ENCODE measurements around the gene MED13L. TPM values are rescaled to one million over a fixed set of nuclear protein-coding genes. Genes with fewer than 3 reads are reported as not detected.
A peak's percentile ranks its signal among the peaks of the same experiment; 100 is the strongest.

The MED13L gene
- total and polyA plus RNA-seq, 2 experiments from 2014 or later = 11.7 to 88.7 TPM

DNA sequence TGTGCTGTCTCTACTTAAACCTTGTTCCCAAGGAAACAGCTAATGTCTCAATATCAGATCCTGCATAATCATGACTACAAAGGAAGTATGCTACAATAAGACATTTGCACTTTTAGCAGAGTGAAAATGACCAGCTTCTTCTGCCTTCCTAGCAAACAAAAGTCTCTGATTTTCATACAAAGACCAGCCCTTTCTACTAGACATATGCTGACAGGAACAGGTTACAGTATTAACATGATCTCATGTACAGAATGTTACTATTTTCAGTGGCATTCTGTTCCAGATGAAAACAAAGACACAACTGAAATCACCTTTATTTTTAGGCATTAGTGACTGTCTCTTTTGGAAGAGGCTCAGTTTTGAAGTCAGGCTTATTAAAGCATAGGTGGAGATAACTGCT lies 228.6 kb downstream of the MED13L start:
- in situ Hi-C loops (cut with MboI) = no loop called here
- Histone ChIP-seq H3K4me2 (ENCODE audit: unreplicated experiment) (peak overlapping the region; percentile 44), H3K9ac (peak overlapping the region; percentile 23; the same call in 1 of the 2 replicates), H3K9me2 (ENCODE audit: insufficient read depth) (no peaks in the 10 kb centered on the region), H3F3A (ENCODE audit: insufficient read depth) (peaks cover 25% of the 10 kb centered on the region), H3K4me3 (no peak overlapping the region; the same call in 1 of the 2 replicates), H3K79me2 (ENCODE audit: insufficient read depth) (peaks cover 100% of the 10 kb centered on the region), H3K36me3 (ENCODE audit: low read depth) (no peaks in the 10 kb centered on the region), H2AFZ (no peak overlapping the region), H4K20me1 (ENCODE audit: insufficient read depth) (peaks cover 19% of the 10 kb centered on the region; the same call in 1 of the 2 replicates), H3K9me3 (ENCODE audit: low read depth) (no peaks in the 10 kb centered on the region), H3K4me1 (ENCODE audit: insufficient read depth) (peaks cover 57% of the 10 kb centered on the region), H3K27ac (peak overlapping the region; percentile 41), H3K27me3 (replicated peaks; ENCODE audit: insufficient read depth) (no peaks in the 10 kb centered on the region)
- no peak for TF ChIP-seq EZH2 (IDR thresholded peaks at IDR 0.05; ENCODE audit: insufficient read depth, poor library complexity, severe bottlenecking)
- no peak for TF ChIP-seq EZH2phosphoT487 (IDR thresholded peaks at IDR 0.05; ENCODE audit: insufficient read depth, low read depth)
- peak; percentile 49 for DNase-seq

DNA sequence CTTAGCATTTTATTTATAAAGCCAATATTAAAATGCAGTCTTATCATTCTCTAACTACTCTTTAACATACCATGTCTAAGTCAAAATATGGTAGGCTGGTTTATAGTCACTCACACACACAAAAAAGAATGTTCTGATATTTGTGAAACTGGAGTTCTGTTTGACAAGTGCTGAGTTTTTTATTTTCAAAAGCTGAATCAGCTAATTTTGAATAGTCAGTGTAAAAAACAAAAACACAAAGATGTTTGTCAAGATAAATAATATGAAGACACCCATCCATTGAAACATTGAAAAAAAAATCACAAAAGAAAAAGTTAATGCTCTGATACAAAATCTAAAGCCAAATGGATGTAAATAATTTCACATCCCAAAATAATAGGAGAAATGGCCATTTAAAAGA lies 231.5 kb downstream of the MED13L start:
- Histone ChIP-seq H4K20me1 (ENCODE audit: insufficient read depth) (peaks cover 18% of the 10 kb centered on the region; the same call in 1 of the 2 replicates), H3K79me2 (ENCODE audit: insufficient read depth) (peaks cover 100% of the 10 kb centered on the region), H3K4me3 (no peak overlapping the region), H3K9me3 (ENCODE audit: low read depth) (no peaks in the 10 kb centered on the region), H3K9ac (no peak overlapping the region), H3K36me3 (ENCODE audit: low read depth) (no peaks in the 10 kb centered on the region), H3K4me2 (ENCODE audit: unreplicated experiment) (no peak overlapping the region), H3K9me2 (ENCODE audit: insufficient read depth) (no peaks in the 10 kb centered on the region), H2AFZ (no peak overlapping the region), H3K27me3 (replicated peaks; ENCODE audit: insufficient read depth) (no peaks in the 10 kb centered on the region), H3K4me1 (ENCODE audit: insufficient read depth) (peaks cover 33% of the 10 kb centered on the region), H3F3A (ENCODE audit: insufficient read depth) (peaks cover 8% of the 10 kb centered on the region; the same call in 1 of the 2 replicates), H3K27ac (no peak overlapping the region)
- in situ Hi-C loops (cut with MboI) = no loop called here
- DNase-seq = no peak
- no peak for TF ChIP-seq EZH2 (IDR thresholded peaks at IDR 0.05; ENCODE audit: insufficient read depth, poor library complexity, severe bottlenecking)
- no peak for TF ChIP-seq EZH2phosphoT487 (IDR thresholded peaks at IDR 0.05; ENCODE audit: insufficient read depth, low read depth)

DNA sequence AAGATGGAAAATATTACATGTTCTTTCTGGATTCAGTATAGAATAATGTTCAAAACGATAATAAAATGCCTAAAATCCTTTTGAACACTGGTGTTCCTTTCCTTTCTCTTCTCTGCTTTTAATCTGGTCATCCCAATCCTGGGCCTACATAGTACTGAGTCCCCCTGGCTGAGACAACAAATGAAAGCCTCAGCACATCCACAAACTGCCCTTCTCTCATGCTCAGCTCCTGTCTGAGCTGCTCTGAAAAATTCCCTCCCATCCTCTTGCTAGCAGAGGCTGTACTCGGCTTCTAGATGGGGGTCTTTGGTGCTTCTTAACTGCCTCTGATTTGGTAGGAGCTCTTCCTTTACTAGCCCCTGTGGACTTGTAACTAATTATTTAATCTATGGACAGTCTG lies 232.3 kb downstream of the MED13L start:
- no peak overlapping the region for H3K4me2 ChIP-seq (ENCODE audit: unreplicated experiment)
- DNase-seq = no peak
- H3K9me2 ChIP-seq (ENCODE audit: insufficient read depth) = no peaks in the 10 kb centered on the region
- no peaks in the 10 kb centered on the region for H3K27me3 ChIP-seq (replicated peaks; ENCODE audit: insufficient read depth)
- H3K9ac ChIP-seq = no peak overlapping the region
- H3K4me3 ChIP-seq = no peak overlapping the region
- peaks cover 19% of the 10 kb centered on the region; the same call in 1 of the 2 replicates for H4K20me1 ChIP-seq (ENCODE audit: insufficient read depth)
- H3K9me3 ChIP-seq (ENCODE audit: low read depth) = no peaks in the 10 kb centered on the region
- H3F3A ChIP-seq (ENCODE audit: insufficient read depth) = peaks cover 8% of the 10 kb centered on the region; the same call in 1 of the 2 replicates
- no peak overlapping the region for H2AFZ ChIP-seq
- no peak overlapping the region for H3K27ac ChIP-seq
- peaks cover 100% of the 10 kb centered on the region for H3K79me2 ChIP-seq (ENCODE audit: insufficient read depth)
- H3K36me3 ChIP-seq (ENCODE audit: low read depth) = no peaks in the 10 kb centered on the region
- H3K4me1 ChIP-seq (ENCODE audit: insufficient read depth) = peaks cover 24% of the 10 kb centered on the region
- TF ChIP-seq EZH2phosphoT487 (IDR thresholded peaks at IDR 0.05; ENCODE audit: insufficient read depth, low read depth) (no peak), EZH2 (IDR thresholded peaks at IDR 0.05; ENCODE audit: insufficient read depth, poor library complexity, severe bottlenecking) (no peak)
- 96 to 97% methylated on average over 2 of the region's 2 CpGs for WGBS, 2 experiments (ENCODE audit: low coverage in 1 of 2, low lambda C conversion rate in 2 of 2, missing lambda C conversion rate in 2 of 2)
- in situ Hi-C loops (cut with MboI) = no loop called here

DNA sequence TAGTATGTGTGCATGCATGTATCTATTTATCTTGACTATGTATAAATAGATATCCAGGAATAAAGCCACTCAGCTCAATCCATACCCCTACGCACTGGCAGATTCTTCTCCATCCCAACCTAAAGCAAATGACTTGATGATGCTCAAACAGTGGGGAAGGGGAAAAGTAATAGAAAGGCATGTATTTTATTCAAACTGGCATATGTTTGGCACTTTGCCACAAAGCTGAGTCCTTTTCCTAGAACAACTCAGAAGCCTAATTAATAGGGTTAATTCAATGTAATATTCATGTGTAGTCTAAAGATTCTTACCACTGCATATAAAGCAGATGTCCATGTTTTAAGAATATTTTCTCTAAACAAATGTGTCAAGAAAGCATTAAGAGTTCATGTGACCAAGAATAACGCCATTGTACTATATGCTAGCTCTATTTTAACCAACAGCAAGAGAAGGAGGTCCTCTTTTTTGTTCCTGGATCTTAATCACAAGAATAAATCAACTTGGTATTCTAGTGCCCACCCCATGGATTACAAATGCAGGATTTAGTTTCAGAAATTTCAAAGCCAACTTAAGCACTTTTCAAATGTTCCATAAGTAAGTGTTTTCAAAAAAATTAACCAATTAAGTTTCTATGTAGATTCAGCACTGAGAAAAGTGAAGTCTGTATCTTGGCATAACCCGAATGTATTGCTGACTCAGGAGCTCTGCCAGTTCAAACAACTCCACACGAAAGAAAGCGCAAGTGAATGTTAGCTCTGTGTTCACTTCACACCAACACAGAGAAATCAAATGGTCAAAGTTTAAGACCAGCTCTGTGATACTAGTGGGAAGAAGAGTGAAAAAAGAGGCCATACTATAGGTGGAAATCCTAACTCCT lies 233.6 kb downstream of the MED13L start:
- in situ Hi-C loops (cut with MboI) = no loop called here
- Histone ChIP-seq H2AFZ (no peak overlapping the region), H3K27ac (no peak overlapping the region), H4K20me1 (ENCODE audit: insufficient read depth) (peaks cover 23% of the 10 kb centered on the region; the same call in 1 of the 2 replicates), H3K27me3 (replicated peaks; ENCODE audit: insufficient read depth) (no peaks in the 10 kb centered on the region), H3K4me3 (no peak overlapping the region), H3K9me2 (ENCODE audit: insufficient read depth) (no peaks in the 10 kb centered on the region), H3K9ac (no peak overlapping the region), H3K79me2 (ENCODE audit: insufficient read depth) (peaks cover 100% of the 10 kb centered on the region), H3K4me2 (ENCODE audit: unreplicated experiment) (no peak overlapping the region), H3K36me3 (ENCODE audit: low read depth) (no peaks in the 10 kb centered on the region), H3K9me3 (ENCODE audit: low read depth) (no peaks in the 10 kb centered on the region), H3K4me1 (ENCODE audit: insufficient read depth) (peaks cover 18% of the 10 kb centered on the region), H3F3A (ENCODE audit: insufficient read depth) (0 out of 2 replicates have a peak, but pooled peaks cover 1% of the 10 kb centered on the region)
- WGBS, 2 experiments (ENCODE audit: low coverage in 1 of 2, low lambda C conversion rate in 2 of 2, missing lambda C conversion rate in 2 of 2) = 89 to 90% methylated on average over 5 of the region's 5 CpGs
- no peak for DNase-seq
- TF ChIP-seq EZH2 (IDR thresholded peaks at IDR 0.05; ENCODE audit: insufficient read depth, poor library complexity, severe bottlenecking) = no peak
- TF ChIP-seq EZH2phosphoT487 (IDR thresholded peaks at IDR 0.05; ENCODE audit: insufficient read depth, low read depth) = no peak
